Activated naive CD4-positive, alpha-beta T cell treated with anti-CD3 and anti-CD28 coated beads, Interleukin-2, amount 50 U/mL, for 16 hours (primary cell): ENCODE data around the gene RAB3GAP2.
"Not testable (repeated sequence)": the region's sequence is repeated elsewhere in the genome, so short reads cannot be mapped to it uniquely, and the experiment has no call there.

Experiments
- DNase-seq: peaks from one replicate; pipeline ENCODE4 v3.0.0-alpha.2; 2020

The RAB3GAP2 gene

DNA sequence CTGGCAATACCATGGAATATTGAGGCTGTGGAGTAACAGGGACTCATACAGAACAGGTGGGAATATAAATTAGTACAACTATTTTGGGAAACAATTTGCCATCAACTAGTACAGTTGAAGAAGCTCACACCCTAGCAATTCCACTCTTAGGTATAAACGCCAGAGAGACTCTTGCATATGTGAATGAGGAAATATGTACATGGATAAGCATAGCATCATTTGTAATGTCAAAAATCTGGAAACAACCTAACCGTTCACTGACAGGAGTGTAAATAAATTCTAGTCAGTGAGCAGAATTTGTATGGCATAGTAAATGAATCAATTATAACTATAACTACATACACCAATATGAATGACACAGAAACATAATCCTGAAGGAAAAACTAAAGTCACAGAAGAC is 83.7 kb downstream of the RAB3GAP2 start:
- DNase-seq = no peak

DNA sequence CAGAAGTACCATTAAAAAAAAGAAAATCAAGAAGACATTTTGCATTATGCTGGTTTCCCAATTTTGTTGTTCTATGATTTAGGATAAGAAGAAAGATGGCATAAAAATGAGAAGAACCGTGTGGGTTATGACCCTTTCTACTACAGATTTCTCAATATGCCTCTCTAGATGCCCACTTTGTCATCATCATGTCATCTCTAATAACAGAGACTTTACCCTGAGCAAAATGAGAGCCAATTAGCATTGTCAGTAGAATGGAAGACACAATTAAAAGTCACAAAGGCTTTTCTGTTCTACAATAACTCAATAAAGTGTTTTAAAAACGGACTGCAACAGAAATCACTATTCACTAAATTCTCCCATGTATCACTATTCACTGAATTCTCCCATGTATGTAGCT is 85.5 kb downstream of the RAB3GAP2 start:
- no peak for DNase-seq

DNA sequence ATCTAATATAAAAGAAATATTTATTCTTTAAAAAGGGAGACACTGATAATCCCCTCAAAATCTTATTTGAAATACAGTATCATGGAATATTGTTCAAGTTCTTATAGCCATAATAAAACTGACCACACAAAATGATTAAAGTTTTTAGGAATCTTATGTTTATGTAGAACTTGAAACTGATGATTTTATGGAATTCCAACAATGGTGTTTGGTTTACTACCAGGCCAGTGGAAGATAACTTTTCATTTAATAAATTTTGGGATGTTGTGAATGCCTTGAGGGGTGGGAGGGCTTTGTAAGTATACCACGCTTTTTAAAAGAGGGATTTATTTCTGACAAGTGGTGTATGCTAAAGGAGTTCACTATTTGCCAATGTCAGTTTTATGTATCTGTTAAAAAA is 87.7 kb downstream of the RAB3GAP2 start:
- no peak for DNase-seq

DNA sequence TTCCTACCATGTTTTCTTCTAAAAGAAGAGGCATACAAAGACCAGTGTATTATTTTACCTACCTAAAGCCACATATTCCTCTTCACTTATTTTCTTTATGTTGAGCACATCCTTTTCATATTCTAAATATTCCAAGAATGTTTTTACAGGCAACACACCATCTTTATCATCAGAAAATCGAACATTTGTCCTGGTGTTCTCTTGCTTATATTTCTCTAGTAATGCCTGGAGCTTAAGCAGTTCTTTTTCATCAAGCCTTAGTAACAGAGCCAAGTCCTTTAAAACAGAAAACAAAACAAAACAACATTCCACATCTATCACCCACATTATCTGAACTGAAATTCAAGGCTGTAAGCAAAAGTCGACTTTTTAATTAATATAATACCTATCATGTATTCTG is 89.6 kb downstream of the RAB3GAP2 start:
- no peak for DNase-seq

DNA sequence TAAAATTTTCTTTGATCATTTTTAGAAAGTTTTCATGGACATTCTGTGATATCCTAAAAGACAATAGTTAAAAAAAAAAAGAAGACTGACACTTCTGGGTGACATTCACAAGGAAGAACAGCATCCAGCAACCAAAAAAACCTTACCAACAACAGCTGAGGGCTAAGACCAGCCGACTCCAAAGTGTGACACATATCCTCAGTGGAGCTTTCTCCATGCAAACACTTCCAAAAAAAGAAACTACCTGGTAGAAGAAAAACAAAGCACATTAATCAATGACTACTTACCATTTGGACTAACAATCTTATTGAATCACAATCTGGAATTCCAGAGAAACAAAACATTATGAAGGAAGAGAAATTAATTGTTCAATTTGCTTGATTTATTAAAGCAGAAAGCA is 90.1 kb downstream of the RAB3GAP2 start:
- no peak for DNase-seq

DNA sequence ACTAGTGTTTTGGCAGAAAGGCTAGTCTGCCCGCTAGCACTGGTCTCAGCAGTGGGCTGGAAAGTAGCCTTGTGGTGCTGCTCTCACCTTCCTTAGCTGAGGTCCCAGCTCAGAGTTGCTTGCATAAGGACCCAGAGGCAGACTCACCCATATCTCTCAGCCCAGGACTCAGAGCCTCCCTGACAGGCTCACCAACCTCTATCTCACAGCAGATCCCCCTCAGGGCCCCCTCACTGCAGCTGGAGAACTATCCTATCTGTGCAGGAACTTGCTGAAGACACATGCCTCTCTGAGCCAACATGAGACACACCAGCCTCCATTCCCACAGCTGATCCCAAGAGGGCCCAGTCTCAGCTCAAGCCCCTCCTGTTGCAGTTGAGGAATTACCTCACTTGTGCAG is 95.7 kb downstream of the RAB3GAP2 start:
- DNase-seq = no peak

GRCh38 chr1:220170836-220171526 is 101.3 kb downstream of the RAB3GAP2 start:
- DNase-seq = no peak

- DNase-seq = not testable (repeated sequence)
These were observed 102.4 kb downstream of the RAB3GAP2 start for GRCh38 chr1:220169887-220170286.

DNA sequence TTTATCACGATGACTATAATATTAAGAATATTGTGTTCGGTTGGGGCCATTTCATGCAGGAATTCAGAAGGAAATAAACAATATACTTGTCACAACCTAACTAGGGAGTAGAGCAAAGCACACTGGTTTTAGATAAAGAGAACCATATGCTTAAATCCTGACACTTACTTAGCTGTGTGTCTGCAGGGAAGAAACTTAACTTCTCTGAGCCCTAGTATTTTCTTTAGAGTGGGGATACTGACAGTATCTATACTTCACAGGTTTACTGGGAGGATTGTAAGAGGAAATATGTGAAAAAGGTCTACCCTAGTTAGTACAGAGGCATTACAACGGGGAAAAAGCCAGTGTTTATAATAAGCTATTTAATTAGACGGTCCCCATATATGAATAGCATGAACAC is 105.4 kb downstream of the RAB3GAP2 start:
- DNase-seq = no peak

DNA sequence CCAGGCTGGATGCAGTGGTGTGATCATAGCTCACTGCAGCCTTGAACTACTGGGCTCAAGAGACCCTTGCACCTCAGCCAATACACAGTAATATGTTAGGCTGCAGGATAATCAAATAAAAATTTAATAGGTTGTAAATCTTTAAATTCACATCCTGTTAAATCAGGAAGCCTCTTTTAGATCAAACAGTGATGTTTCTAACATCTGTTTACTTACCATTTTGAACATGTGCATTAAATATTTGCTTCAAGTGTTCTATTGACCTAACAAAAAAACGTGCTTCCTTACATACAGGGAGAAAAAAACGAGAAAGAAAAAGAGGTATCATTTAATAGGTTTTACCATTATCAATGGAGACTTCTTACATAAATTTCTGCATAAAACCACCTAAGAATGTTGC is 107.7 kb downstream of the RAB3GAP2 start:
- DNase-seq = no peak

DNA sequence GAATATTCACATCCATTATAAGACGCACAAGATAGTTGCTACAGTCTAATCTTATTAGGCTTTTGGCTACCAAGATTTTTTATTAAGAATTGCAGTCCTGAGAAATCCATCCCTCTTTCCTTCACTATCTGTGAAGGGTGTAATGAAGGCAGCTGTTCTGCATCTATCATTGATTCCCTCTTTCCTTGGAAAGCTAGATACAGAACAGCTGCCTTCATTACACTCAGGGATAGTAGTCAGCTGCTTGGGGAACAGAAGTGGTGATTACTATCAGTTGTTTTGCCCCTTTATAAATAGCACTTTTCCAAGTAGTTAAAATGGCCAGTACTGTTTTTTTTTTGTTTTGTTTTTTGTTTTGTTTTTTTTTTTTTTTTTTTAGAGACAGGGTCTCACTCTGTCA is 108.1 kb downstream of the RAB3GAP2 start:
- DNase-seq = no peak

- DNase-seq = no peak
These were observed 112.2 kb downstream of the RAB3GAP2 start for GRCh38 chr1:220160027-220160426.

- no peak for DNase-seq
These were observed 113.2 kb downstream of the RAB3GAP2 start for GRCh38 chr1:220159041-220159440.

DNA sequence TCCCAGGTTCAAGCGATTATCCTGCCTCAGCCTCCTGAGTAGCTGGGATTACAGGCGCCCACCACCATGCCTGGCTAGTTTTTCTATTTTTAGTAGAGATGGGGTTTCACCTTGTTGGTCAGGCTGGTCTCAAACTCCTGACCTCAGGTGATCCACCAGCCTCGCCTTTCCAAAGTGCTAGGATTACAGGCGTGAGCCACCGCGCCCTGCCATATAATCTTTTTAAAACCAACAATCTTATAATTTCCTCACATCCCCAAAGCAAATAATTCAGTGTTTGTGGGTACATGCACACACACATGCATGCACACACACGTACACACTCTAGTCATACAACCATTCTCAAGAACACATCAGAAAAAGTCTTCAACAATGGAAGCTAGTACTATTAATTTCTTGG is 113.7 kb downstream of the RAB3GAP2 start:
- DNase-seq = not testable (repeated sequence)

DNA sequence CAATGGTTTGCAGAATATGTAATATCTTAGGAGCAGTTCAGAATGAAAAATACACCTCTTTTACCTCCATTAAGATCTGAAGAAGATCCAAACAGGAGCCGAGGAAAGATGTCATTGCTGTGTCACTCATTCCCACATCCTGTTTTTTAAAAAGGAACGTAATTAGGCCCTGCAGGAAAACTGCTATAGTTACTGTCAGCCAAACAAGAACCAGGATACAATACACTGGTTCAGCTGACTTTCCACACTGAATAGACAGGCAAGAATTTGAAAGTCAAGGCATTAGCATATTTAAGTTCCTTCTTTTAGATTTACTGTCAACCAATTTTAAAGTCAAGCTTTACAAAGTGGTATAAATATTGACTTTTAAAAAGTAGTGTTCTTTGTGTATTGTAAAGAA is 114.5 kb downstream of the RAB3GAP2 start:
- no peak for DNase-seq

DNA sequence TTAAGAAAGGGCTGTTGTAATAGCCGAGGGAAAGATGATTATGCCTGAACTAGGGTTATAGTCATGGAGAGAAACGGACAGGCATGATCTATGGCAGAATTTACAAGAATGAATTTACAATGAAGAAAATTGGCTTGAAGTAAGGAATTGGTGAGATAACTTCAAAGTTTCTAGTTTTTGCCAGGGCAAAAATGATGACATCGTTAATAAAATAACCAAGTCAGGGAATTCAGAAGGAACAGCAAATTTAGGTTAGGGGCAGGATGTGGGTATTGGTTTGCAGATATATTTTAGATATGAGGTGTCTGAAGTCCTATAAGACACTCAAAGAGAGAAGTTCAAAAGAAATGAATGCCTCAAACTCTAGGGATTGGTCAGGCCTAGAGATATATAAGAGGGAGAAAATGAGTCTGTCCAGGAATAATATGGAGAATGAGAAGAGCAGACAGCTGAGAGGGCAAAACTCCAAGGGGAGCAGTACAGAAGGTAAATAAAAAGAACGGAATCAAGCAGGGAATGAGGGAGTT is 115.6 kb downstream of the RAB3GAP2 start:
- no peak for DNase-seq

DNA sequence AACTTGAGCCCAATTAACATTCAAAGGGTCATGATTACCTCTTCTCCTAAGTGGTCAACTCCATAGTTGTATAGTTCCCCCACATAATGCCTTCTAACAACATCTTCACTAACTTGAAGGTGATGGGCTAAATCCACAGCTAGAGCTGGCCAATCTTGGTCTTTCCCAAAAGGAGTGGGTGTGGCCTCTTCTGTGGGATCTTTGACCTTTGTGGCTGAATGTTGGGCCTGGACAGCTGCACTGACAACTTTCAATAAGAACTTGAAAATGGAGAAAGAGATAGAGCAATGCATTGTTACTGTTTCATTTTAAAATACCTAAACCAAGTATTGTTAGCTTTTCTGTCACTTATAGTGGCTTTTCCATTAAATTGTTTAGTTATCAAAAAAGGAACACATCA is 119.1 kb downstream of the RAB3GAP2 start:
- no peak for DNase-seq

- no peak for DNase-seq
These were observed 120.8 kb downstream of the RAB3GAP2 start for GRCh38 chr1:220151454-220151853.

- no peak for DNase-seq
These were observed 122.5 kb downstream of the RAB3GAP2 start for GRCh38 chr1:220149742-220150141.

GRCh38 chr1:220144051-220144450 is 128.2 kb downstream of the RAB3GAP2 start:
- DNase-seq = no peak

DNA sequence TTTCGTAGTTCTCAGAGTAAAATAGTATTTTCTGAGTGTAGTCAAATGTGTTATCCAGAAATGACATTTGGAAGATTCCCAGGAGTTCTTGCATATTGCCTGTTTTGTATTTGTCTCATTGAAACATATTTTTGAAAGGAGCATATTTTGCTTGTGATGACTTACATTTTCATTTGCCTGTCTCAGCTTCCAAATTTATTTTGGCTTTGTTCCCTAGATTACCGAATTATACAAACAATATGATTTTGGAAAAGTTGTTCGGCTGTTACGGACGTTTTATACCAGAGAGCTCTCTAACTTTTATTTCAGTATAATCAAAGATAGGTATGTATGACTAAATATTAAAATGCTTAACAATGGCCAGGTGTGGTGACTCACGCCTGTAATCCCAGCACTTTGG is 132.3 kb downstream of the RAB3GAP2 start:
- no peak for DNase-seq

GRCh38 chr1:220137019-220137786 is 135.1 kb downstream of the RAB3GAP2 start:
- DNase-seq = no peak

DNA sequence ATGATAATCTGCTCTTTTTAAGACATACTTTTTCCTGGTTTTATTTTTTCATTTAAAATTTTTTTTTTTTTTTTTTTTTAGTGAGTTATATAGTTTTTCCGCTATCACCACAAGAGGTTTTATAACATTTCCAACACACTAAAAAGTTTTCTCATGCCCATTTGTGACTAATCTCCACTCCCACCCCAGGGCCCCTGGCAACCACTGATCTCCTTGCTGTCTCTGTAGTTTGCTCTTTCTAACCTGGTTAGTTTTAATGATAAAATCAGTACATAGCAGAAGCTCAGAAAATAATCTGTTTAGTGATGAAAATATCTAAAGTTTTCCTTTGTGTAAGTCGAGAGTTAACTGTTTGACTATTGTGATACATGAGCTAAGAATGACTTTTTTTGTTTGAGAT is 136.5 kb downstream of the RAB3GAP2 start:
- no peak for DNase-seq

DNA sequence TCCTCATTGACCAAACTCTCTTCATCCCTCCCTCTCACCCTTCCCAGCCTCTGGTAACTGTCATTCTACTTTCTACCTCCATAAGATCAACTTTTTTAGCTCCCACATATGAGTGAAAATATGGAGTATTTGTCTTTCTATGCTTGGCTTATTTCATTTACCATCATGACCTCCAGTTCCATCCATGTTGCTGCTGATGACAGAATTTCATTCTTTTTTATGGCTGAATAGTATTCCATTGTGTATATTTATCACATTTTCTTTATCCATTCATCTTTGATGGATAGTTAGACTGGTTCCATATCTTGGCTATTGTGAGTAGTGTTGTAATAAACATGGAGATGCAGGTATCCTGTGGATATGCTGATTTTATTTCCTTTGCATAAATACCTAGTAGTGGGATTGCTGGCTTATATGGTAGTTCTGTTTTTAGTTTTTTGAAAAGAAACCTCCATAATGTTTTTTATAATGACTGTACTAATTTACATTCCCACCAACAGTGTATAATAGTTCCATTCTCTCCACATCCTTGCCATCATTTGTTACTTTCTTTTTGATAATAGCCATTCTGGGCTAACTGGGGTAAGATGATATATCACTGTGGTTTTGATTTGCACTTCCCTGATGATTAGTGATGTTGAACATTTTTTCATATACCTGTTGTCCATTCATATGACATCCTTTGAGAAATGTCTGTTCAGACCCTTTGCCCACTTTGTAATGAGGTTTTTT is 142.6 kb downstream of the RAB3GAP2 start:
- DNase-seq = no peak
